Caki2 (cell line): ENCODE measurements around the gene APH1B. TPM values are rescaled to one million over a fixed set of nuclear protein-coding genes. Genes with fewer than 3 reads are reported as not detected.
"Not testable (repeated sequence)": the region's sequence is repeated elsewhere in the genome, so short reads cannot be mapped to it uniquely, and the experiment has no call there.

Source experiments
- DNase-seq: peaks from one replicate; pipeline ENCODE4 v3.0.0-alpha.2; 2015; ENCODE audit warnings: low read depth
- in situ Hi-C: cut with HindIII; loops from 2 replicates; pipeline ENCODE4 v1.10.0; 2016; ENCODE audit warnings: low sequenced_read_pairs, low pct_unique_long_range_greater_than_20kb, mixed read lengths
- total RNA-seq: library from RNA; depleted of rRNA; stranded (reverse); fragments of >200 nt; shearing (Covaris generic); gene quantifications from 2 replicates; pipeline ENCODE4 v1.2.3, GENCODE V29; 2014; ENCODE audit warnings: low replicate concordance

Gene APH1B
- total RNA-seq, 1 experiment from 2014 or later = 5.1 TPM

DNA sequence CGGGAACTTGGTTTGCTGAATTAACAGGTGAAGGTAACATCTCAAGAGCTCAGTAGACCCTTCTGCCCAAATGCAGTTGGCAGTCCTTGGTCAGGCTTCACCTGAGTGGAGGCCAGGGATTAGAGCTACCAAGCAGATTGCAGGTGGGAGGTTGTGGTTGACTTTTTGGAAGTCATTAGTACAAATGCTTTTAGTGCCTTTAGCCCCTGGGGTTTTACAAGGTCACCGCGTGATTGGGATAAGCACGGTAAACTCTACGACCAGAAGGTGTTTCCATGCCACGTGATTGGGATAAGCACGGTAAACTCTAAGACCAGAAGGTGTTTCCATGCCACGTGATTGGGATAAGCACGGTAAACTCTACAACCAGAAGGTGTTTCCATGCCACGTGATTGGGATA lies 43.0 kb downstream of the APH1B start:
- DNase-seq, in situ Hi-C loops: not testable (repeated sequence)

DNA sequence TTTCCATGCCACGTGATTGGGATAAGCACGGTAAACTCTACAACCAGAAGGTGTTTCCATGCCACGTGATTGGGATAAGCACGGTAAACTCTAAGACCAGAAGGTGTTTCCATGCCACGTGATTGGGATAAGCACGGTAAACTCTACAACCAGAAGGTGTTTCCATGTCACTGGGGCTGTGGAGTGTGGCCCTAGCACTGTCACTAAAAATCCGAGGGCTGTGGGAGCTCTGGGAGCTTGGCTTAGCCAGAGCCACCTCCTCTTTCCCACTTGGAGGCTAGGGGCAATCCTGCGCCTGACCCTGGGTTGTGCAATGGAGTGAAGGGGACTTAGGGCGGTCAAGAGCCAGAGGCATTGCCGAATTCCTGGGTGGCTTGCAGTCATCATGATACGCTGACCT lies 43.6 kb downstream of the APH1B start:
- in situ Hi-C loops, DNase-seq: not testable (repeated sequence)

DNA sequence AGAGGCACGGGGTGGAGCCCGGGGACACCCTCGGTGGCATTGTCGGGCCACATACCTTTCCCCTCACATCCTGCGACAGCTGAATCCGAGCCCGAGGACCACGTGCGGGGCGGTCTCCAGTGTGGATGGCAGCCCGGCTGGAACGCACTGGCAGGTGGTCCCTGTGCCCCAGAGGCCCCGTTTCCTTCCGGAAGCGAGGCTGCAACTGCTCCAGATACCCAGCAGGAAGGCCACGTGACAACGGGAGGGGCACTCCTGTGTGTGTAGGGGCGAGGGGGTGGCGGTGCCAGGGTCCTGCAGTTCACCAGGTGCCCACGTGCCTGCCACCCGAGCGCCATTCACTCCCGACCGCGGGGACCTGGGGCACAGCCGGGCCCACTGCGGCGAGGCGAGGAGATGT lies 44.1 kb downstream of the APH1B start:
- no peak for DNase-seq
- in situ Hi-C loops = no loop called here

DNA sequence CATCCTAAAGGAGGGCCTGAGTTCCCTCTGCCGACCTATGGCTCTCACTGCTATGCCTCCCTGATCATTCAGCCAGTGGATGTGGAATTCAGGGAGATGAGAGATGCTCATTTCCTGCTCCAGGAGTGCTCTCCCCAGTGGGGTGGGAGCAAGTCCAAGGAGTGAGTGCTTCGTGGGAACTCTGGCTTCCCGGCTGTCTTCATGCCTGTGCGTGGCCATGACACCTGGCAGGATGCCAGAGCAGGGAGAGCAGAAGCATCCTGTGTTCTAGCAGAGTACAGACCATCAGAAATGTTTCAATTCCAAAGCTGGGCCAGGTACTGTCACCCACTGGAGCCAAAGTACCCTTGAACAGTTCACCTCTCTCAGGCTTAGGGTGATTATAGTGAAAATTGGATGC lies 45.1 kb downstream of the APH1B start:
- DNase-seq = no peak
- in situ Hi-C loops = no loop called here

DNA sequence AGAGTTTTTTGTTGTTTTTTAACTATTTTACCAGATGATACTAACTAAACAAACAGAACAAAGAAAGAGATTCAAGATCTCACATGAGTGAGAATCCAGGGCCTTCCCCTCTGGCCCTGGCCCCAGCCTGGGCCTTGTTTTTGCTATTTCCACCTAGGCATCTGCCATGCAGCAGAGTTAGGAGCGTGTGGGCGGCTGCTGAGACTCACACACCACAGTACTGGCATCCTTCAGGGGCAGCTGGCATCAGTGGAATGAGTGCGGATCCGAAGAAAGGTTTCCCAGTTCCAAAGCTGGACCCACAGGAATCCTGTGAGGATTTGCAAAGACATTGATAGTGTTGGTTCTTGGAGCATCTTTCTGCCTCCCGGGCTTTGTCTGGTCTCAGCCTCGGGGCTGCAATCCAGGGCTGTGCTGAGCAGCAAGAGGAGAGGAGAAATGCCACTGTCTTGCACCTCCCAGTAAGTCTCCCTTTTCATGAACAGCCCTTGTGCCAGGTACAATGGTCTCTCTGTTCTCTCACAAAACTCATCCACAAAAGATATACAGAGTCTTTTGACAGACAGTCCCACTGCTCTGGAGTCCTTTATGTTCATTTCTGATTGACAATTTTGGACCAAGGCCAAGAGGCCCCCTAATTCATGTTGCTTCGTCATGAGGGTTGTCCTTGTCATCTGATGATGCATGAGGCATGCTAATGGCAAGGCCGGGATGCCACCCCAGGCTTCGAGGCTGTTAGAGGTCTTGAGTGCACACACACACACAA lies 46.6 kb downstream of the APH1B start:
- DNase-seq = no peak

DNA sequence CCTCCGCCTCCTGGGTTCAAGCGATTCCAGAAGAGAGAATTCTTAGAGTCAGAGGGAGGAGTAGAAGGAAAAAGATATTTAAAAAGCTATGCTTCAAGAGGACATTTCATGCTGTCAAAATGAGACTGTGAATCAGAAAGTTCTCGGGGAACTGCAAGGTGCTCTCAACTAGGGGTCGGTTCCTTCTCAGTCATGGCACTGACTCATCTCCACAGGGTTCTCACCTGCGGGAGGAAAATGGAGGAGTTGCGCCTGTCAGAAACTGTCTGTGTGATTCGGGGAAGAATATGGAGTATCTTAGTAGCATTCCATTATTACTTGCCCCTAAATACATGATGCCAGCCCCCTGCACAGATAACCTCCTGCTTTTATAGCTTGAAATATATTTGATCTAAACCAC lies 47.4 kb downstream of the APH1B start:
- in situ Hi-C loops = no loop called here
- DNase-seq = no peak

More for the DNA sequence above, 46.6 kb downstream of the APH1B start:
- in situ Hi-C loops = no loop called here

DNA sequence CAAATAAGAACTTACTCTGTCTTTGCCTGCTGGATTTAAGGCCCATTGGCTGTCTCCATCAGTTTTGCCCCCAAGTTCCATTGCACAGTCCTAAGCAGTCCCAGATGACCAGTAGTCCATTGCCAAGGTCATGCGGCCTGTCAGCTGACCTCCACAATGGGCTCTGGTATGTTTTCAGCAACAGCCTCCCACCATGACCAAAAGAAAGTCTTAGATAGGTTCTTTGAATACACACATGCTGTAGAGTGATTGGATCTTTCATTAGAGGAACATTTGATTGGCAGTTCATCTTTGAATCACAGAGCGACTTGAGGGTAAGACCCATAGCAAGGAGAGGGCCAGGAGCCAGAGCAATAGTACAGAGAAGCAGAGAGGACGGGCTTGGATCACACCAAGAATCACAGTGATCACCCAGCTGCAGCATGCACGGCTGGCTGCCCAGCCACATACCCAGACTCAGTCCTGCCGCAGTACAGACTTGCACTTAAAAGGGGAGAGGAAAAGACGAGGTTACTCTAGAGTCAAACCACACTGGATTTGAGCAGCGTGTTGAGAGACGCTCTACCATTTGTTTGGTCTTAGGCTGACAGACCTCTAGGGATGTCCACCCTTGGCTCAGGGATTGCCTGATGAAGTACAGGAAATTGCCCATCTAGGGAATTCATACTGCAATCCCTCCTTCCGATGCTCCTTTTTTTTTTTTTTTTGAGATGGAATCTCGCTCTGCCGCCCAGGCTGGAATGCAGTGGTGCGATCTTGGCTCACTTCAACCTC lies 50.4 kb downstream of the APH1B start:
- DNase-seq = no peak
- in situ Hi-C loops = no loop called here

DNA sequence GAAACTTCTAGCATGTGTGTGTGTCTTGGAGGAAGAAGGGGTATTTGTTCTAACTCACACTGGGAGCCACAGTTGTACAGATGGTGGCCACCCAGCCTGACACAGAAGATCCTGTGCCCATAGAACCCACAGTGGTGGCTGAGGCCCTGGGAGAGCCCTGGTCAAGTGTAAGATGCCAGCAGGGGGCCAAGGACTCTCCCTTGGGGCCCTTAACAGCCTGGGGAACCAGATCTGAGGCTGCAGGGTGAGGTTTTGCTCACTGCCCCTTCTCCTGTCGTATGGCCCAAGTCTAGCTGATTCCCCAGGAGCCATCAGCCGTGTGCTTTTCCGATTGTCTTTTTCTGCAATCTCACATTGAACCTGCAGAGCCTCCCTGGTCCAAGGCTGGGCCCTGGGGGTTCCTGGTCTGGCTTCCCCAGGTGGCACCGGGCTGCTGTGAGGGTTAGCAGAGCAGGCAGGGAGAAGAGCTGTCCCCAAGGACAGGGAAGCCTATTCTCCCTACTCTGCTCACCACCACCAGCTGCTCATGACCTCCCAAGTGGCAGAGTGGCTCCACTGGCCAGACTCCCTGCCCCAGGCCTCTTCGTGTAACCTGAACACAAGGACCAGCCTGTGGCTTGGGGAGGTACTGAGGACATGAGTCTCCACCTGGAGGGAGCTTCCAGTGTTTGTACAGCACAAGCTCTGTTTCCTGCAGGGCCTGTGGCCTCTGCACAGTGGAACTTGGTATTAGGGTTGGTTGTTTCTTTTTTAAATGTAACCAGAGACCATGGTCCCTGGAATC lies 52.4 kb downstream of the APH1B start:
- DNase-seq = no peak
- in situ Hi-C loops = no loop called here

DNA sequence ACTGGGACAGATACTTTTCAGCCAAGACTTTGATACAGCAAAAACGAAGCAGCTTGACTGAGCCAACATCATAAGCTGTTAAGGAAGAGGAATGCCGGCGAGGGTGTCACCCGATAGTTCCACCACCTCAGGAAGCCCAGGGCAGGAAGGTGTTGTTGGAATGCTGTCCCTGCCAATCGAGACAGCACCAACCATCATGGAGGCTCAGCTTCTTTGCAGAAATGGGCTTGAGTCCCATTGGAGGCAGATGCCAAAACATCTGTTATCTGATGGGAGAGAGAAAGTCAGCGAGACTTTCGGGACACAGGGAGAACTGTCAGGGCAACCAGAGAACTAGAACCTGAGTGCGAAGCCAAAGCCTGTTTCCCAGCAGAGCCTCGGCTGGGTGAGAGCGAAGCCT lies 53.5 kb downstream of the APH1B start:
- in situ Hi-C loops = no loop called here
- no peak for DNase-seq

DNA sequence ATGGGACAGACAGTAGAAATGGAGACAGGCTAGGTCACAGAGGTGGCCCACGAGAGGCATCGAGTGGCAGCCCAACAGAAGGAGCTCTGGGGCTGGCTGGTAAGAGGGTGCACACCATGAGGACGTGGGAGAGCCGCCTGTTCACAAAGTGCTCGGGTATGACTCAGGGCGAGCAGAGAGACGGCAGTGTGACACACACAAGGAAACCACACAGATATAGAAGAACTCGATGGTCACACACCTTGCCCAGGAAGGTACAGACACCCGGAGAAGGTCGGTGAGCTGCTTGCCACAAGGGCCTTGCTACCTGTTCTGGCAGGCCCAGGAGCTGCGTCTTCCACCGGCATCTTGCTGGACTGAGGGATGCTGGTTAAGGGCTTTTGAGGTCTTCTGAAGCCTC lies 54.1 kb downstream of the APH1B start:
- DNase-seq = no peak
- in situ Hi-C loops = no loop called here

DNA sequence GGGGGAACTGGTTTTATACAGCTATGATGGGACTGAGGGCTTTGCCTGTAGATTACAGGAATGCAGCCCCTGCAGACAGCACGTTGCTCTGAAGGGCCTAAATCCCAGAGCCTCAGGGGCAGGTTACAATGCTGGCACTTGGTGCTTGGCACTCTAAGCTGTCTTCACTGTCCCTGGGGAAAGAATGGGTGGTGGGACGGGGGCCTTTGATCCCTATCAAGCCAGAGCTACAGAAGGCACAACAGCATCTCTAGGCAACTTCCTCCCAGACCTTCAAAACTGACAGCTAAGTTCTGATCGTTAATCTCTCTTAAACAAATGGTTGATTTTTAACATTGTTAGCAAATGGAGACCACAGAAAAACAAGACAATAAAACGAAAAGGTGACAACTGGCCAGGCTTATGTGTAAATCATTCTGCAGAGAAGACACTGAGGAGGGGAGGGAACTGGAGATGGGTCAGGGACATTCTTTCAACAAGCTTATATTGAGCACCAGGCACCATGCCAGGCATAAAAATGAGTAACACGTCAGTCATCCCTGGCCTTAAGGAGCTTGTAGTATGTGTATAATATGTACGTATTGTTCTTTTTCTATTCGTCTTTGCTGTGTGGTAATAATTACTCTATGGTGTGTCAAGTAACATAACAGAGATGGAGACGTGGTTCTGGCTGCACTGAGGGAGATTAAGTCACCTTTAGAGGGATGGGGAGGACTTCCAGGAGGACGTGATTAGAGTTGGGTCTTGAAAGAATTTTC lies 55.1 kb downstream of the APH1B start:
- peak; percentile 88 for DNase-seq
- in situ Hi-C loops = no loop called here

DNA sequence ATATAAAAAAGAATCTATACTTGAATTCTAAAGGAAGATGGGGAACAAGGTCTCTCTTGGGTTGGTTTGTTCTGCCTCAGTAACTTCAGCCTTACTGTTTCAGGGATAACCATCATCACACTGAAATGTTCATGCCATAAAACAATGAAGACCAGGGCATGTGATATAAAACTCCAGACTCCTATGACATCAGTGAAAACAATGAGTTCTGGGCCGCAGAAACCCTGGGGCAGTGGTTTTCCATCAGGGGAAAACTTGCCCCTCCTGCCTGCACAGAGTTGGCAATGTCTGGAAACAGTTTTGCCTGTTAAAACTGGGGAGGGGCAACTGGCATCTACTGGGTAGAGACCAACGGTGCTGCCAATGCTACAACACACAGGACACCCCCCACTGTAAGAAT lies 57.4 kb downstream of the APH1B start:
- in situ Hi-C loops = no loop called here
- DNase-seq = no peak

DNA sequence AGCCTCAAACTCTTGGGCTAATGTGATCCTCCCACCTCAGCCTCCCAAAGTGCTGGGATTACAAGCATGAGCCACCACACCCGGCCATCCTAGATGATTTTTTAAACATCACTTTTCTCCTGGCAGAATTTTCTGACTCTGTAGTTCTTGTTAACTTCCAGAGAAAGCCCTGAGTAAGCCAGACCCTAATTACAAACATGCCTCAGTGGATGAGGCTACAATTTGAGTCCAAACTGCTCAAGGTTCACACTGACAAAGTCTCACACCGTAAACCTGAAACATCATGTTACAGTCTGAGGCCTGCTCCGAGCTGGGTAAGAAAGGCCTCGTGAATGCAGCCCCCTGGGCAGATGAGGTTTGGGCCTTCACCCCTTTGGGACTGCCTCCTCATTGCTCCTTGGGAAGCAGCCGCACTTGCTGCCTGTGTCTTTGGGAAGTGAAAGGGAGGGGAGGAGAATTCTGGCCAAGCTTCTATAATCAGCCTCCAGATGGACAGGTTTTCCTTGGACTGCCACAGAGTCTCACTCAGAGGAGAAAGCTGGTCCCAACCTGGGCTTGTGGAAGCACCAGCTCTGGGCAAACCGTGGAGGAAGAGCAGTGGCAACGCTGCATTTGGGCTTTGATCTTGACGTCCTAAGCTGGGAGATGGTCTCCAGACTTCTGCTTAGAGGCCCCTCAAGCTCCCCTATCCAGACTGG lies 58.3 kb downstream of the APH1B start:
- in situ Hi-C loops = no loop called here
- no peak for DNase-seq

DNA sequence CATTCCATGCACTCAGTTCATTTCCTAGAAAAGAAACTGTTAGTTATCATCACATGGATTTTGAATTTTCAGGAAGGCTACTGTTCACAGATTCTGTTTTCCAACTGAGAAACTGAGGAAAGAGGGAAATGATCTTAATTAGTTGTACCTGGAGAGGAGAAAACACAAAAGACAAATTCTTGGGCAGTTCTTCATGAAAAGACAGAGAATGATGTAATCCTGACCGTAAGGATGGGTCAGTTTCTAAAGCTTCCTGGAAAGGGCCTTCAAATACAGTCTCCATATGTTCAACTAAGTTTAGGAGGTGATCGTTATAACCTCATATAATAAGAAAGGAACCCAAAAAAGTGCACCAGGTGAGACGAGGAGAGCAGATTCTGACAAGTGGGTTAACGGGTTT lies 59.6 kb downstream of the APH1B start:
- in situ Hi-C loops = no loop called here
- no peak for DNase-seq

DNA sequence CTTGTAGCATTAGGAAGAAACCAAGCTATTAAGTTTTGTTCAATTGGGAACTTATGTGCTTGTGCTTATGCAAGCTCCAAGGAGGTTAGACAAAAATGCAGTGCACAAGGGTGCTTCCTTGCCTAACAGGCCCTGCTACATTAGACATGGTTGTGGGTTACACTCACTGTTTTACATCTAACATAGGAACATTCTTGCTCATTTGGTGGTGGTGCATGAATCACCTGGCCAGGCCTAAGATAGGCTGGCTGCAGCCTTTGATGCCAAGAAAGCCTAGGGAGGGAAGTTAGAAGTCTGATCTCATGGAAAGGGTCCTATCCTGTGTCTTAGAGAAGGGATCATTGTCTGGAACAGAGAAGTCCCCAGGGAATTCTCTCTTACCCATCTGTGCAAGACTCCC lies 60.8 kb downstream of the APH1B start:
- DNase-seq = no peak
- in situ Hi-C loops = no loop called here

DNA sequence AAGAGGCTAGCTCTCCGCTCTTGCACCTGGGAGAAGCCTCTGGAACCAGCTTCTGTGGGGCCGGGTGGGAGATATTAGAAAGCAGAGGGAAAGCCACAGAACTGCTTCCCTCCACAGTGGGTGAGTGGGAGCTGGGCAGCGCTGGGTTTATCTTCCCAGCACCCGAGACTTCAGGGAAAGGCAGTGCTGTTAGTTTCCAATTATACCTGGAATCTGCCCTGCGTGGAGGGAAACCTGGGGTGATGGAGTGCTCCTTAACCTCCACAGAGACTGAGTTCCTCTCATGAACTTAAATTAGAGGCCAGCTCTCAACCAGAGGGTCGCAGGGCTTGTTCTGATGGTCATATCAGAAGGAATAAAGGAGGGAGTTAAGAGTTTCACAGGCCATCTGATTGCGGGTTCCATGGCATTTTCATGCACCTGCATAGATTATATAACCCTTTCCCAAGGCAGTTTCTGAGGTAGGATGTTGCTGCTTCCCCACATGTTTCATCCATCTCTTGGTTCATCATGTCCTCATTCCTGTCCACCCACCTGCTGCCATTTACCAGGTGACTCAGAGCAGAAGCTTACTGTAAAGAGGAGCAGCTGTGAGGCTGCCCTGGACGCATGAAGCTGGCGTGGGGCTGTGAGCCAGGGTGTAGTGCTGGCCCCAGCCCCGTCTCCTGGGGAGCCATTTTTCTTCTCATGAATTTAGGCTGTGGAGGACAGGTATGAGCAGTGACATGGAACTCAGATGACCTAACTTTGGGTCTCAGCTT lies 61.8 kb downstream of the APH1B start:
- in situ Hi-C loops = no loop called here
- DNase-seq = no peak

DNA sequence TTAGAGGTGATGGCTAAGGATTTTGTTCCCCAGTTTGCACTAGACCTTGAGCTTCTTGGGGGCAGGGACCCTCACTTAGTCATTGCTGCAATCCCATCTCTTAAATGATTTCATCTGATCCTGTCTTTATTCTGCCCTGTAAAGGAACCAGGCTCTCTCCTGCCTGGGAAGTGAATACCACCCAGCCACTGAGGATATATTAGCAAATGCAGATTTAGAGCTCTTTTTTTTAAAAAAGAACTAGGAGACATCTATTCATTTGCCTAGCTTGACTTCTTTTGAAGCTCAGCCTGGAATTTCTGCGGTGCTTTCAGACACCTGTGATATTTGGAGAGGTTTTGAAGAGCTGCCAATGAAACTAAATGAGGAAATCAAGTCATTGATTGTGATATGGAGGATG lies 62.4 kb downstream of the APH1B start:
- in situ Hi-C loops = no loop called here
- no peak for DNase-seq
